Measurements from ENCODE around the gene NPSR1. TPM values are rescaled to one million over a fixed set of nuclear protein-coding genes. Genes with fewer than 3 reads are reported as not detected.

Gene NPSR1
- total RNA-seq, 1 experiment from 2014 or later, result not detected

DNA sequence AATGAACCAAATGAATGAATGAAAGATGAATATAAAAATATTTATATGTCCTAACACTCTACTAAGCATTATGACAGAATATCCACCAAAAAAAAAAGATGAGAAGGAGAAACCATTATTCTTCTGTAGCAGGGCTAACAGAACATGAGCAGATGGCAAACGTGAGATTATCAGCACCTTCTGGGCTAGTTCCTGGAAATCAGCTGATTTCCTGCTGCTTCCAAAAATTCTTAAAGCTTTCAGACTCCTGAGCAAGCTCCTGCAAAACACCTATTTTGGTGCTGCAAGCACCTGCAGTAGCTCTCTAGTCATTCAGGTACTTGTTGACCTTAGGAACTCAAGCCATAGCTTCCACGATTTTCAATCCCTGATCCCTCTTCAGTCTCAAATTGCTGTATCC, 51.8 kb downstream of the NPSR1 start:
- in situ Hi-C loops (cut with HindIII; ENCODE audit: low sequenced_read_pairs), result no loop called here
- peak; percentile 88 for DNase-seq (ENCODE audit: low spot score)

DNA sequence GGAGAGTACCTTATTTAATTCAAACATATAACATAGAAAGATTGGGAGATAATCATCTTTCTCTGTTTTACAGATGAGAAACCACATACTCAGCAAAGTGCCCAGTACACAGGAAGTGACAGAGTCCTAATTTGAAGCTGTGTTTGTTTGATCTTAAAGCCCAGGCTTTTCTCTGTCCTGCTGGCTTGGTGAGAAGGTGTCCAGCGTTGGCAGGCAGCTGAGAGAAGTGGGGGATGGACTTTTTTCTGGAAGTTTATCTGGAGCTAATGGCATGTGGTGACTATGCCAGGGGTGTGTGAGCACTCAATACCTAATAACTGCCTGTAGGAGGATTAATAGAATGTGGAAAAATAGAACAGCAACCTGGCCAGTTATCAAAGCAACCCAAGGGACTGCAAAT, 60.8 kb downstream of the NPSR1 start:
- peak; percentile 28 for DNase-seq (ENCODE audit: low spot score)
- in situ Hi-C loops (cut with HindIII; ENCODE audit: low sequenced_read_pairs), result no loop called here

DNA sequence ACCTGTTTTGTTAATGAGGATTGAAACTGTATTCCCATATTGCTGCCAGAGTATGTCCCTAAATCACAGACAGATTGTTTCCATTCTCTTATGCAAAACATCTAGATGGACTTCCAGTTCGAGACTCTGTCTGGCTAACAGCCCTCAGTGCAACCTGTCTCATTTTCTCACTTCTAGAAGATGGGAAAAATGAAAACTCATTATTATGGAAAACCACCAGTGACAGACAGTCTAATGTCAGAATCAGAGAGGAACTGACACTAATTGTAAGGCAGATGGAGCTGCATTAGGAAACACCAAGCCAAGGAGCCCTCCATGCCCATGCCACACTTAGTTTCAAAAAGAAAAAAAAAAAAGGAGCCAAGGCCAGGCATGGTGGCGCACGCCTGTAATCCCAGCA, 61.6 kb downstream of the NPSR1 start:
- in situ Hi-C loops (cut with HindIII; ENCODE audit: low sequenced_read_pairs), result no loop called here
- peak; percentile 64 for DNase-seq (ENCODE audit: low spot score)

DNA sequence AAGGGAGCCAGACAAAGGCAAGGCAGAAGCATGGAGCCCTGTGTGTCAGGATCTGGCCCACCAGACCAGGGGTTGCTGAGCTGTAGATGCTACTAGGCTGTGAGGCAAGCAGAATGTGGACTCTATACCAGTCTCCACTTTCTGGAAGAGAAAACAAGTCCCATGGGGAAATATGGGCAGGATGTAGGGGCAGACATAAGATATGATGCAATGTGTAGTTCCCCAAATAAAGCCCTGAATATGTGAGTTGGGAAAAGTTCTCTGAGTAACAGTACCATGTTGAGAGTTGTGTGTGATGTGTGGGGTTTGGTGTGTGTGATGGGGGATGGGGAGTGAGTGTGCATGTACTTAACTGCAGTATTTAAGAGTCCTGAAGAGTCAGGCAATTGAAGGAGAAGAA, 62.3 kb downstream of the NPSR1 start:
- DNase-seq (ENCODE audit: low spot score), result no peak
- in situ Hi-C loops (cut with HindIII; ENCODE audit: low sequenced_read_pairs), result no loop called here

DNA sequence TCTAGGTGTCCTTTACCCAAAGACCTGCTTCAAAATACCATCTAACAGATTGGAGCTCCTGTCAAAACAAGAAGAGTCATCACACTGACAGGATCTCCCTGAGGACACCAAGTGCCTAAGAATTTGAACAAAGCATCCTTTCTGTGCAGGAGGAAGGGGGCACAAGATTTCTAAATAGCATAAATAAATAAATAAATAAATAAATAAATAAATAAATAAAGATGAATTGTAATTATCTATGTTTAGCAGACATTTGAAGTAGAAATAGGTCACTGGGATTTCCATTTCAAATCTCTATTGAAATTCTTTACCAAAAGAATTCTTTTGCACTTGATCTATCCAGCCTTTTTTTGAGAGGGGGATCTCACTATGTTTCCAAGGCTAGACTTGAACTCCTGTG, 65.3 kb downstream of the NPSR1 start:
- no peak for DNase-seq (ENCODE audit: low spot score)
- in situ Hi-C loops (cut with HindIII; ENCODE audit: low sequenced_read_pairs), result no loop called here

DNA sequence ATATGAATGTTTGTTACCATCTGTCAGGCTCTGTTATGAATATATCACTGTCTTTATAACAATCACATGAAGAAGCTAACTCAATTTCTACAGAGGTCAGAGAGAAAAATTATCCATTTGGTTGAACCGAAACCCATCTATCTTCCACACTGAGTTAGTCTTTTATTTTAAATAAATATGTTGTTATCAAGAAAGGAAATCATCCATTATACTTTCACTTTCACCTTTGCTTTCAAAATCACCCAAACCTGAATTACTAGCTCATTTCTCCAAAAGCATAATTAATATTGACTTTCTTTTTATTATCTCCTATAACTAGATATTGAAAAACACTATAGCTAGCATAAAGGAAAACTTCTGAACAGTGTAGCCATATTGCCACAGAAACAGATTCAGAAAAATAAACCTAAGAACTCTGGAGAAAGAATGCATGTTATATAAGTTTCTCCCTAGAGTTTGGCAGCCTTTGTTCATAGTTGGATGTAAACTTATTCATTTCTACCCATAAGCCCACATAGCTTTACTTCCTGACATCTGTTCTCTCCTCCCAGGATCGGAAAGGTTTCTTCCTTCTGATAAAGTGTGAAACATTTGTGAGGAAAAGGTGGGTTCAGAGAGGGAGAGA, 66.0 kb downstream of the NPSR1 start:
- in situ Hi-C loops (cut with HindIII; ENCODE audit: low sequenced_read_pairs), result no loop called here
- DNase-seq (ENCODE audit: low spot score), result no peak

DNA sequence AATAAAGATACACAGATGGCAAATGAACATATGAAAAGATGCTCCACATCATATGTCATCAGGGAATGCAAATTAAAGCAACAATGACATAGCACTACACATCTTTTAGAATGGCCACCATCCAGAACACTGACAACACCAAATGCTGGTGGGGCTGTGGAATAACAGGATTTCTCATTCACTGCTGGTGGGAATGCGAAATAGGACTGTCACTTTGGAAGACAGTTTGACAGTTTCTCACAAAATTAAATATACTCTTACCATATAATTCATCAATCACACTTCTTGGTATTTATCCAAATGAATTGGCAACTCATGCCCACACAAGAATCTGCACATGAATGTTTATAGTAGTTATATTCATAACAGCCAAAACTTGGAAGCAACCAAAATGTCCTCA, 68.2 kb downstream of the NPSR1 start:
- no peak for DNase-seq (ENCODE audit: low spot score)
- in situ Hi-C loops (cut with HindIII; ENCODE audit: low sequenced_read_pairs), result no loop called here

DNA sequence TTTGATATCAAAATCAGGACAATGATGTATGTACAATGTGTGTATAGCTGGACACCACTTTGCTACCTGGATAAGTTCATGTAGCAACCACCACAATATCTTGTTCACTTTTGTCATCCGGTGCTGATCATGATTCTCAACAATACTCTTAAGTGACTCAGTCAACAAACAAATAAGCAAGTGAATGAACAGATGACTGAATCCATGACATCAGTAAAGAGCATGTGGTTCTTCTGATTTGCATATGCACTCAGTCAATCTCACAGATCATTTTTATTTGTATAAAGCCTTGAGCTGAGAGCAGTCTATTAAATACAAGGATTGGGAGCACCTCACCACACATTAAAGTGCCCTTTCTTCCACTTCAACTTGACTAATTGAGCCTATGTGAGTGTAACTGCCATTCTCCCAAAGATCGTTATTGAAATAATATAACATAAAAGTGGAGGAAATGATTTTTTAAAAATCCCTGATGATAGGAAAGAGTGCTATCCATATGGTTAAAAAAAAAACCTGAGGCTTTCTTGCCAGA, 69.5 kb downstream of the NPSR1 start:
- DNase-seq (ENCODE audit: low spot score), result peak; percentile 63
- in situ Hi-C loops (cut with HindIII; ENCODE audit: low sequenced_read_pairs), result no loop called here

DNA sequence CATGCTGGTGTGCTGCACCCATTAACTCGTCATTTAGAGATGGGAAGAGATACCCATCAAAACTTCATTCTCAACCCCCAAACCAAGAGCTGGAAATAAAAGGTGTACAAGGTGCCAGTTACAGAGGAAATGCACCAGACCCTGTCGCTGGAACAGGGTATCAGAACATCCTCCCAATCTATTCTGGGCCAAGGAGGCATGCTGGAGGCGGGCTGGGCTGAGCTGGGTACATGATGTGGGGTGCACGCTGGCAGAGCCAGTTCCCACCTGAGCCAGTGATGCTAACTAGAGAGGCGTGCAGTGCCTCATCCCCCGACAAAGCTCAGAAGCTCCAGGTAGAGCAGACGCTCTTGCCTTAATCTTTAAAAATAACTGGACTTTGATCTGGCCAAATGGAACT, 70.1 kb downstream of the NPSR1 start:
- in situ Hi-C loops (cut with HindIII; ENCODE audit: low sequenced_read_pairs), result no loop called here
- DNase-seq (ENCODE audit: low spot score), result peak; percentile 85

DNA sequence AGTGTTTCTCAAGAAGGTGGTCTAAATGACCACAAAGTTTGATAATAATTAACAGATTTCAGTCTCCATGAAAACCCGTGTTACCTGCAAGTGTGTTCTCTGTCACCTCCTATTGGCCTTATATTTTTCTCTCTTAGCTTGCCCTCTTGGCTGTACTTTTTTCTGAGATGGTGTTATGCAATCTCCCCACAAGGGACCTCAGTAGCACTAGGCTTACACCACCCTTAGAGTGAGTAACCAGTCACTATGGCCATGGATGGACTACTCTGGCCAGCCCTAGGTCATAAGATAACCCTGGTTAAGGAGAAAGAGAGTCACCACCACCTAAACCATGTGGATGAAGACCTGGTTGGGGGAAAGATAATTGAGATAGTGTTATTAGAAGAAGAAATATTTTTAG, 76.8 kb downstream of the NPSR1 start:
- in situ Hi-C loops (cut with HindIII; ENCODE audit: low sequenced_read_pairs), result no loop called here
- no peak for DNase-seq (ENCODE audit: low spot score)

DNA sequence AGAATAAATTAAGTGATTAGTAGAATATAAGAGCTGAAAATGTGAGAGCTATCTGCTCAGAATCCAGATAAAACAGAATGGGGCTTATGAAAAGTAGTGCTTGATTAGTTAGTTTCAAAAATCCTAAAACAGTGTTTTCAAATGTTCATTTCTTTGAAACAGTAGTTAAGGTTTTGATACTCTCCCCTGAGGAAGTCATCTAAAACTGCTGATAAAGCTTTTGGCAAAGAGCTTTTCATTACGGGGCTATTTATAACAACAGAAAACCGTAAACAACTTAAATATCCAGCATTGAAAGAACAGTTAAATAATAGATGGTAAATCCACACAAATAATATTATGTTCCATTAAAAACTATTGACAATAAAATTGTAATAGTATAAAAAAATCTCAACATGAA, 77.5 kb downstream of the NPSR1 start:
- in situ Hi-C loops (cut with HindIII; ENCODE audit: low sequenced_read_pairs), result no loop called here
- DNase-seq (ENCODE audit: low spot score), result no peak

DNA sequence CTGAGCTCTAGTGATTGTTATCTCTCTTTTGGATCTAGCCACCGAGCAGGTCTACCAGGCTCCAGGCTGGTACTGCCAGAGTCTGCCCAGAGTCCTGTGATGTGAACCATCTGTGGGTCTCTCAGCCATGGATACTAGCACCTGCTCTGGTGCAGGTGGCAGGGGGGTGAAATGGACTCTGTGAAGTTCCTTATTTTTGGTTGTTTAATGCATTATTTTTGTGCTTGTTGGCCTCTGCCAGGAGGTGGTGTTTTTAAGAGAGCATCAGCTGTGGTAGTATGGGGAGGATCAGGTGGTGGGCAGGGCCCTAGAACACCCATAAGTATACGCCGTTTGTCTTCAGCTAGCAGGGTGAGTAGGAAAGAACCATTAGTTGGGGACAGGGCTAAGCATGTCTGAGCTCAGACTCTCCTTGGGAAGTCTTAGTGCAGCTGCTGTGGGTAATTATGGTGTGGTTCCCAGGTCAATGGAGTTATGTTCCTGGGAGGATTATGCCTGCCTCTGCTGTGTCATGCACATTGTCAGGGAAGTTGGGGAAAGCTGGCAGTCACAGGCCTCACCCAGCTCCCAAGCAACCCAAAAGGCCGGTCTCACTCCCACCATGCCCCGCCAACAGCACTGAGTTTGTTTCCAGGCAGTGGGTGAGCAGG, 81.8 kb downstream of the NPSR1 start:
- in situ Hi-C loops (cut with HindIII; ENCODE audit: low sequenced_read_pairs), result no loop called here
- no peak for DNase-seq (ENCODE audit: low spot score)

DNA sequence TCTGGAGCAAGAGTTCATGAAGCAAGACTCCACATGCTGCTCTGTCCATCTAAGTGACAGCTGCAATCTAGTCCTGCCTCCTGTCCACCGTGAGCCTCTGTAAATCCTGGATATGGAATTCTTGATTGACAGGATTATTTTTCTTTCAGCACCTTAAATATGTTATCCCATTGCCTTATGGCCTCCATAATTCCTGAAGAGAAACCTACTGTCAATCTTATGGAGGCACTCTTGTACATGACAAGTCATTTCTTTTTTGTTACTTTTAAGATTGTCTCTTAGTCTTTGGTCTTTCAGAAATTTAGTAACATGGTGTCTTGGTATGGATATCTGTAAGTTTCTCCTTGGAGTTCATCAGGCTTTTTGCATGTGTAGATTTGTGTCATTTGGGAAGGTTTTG, 82.8 kb downstream of the NPSR1 start:
- in situ Hi-C loops (cut with HindIII; ENCODE audit: low sequenced_read_pairs), result no loop called here
- no peak for DNase-seq (ENCODE audit: low spot score)

DNA sequence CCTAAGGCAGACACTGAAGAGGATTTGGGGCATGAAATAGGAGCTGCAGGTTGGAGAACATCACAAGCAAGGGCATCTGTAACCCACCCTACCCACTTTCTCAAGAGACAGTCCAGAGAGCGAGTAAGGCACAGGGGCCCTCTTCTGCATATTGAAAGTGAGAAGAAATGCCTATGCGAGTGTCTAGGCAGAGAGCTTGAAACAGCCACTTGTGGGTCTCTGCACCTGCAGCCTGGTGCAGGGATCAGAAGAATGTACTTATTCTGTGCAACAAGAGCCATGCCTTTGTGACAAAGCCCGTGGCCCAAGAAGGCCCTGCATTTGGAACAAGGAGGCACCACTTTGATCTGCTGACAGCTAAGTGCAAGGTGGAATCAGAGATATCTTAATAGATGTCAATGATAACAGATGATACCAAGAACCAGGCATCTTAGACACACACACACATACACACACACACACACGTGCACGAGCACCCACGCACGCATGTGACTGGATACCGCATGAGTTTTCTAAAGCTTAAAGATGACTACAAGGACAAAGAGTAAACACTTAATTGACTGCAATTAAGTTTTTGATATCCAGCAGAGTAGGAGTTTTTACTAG, 89.3 kb downstream of the NPSR1 start:
- DNase-seq (ENCODE audit: low spot score), result no peak
- in situ Hi-C loops (cut with HindIII; ENCODE audit: low sequenced_read_pairs), result no loop called here

DNA sequence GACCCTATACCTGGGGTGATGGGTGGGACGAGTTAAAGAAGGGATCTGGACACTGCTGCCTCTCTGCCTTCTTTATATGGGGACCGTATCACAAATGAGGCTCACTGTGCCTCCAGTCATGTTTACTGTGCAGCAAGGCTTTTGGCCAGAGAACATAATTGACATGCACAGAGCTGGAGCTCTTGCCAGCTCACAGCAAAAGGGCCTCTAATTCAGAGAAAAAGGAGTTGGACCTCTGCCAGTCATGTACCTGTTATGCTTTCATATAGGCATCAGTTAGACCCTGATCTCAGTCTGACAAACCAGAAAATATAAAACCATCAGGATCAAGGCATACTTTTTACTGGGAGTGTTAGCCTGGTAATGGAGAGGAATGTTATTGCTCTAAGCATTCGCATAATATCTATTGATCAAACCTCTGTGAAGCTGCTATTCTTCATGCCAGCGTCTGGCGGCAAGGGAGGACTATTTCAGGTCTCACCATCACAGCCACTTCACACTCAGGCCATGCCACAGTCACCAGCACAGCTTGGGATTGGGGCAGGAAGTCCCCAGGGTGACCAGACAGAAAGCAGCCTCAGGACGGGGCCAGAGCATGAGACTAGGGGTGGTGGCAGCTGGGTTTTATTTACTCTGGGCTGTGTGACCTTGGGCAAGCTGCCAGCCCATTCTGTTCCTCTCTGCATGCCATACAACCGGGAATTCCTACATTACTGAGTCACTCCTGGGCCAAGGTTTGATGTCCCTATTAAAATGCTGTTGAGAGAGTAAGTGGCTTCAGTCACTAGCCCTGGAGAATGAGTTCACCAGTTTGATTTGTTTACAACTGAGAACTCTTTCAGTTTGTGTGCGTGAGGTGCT, 90.1 kb downstream of the NPSR1 start:
- in situ Hi-C loops (cut with HindIII; ENCODE audit: low sequenced_read_pairs), result no loop called here
- peak; percentile 88 for DNase-seq (ENCODE audit: low spot score)

DNA sequence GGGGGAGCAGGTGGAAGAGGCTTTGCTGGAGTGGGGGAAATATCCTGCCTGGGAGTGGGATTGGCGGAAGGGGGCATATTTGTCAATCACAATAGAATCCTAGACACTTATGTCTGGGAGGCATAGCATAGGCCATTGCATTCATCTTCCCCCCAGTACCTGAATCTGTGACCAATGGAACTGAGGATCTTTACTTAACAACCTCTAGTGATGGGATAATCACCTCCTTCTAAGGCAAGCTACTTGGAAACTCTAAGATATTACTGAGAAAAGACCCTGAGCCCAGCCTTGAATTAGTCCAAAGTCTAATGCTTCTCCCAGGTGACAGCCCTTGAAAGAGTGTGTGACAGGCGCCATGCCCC, 90.7 kb downstream of the NPSR1 start:
- in situ Hi-C loops (cut with HindIII; ENCODE audit: low sequenced_read_pairs), result no loop called here
- DNase-seq (ENCODE audit: low spot score), result no peak

DNA sequence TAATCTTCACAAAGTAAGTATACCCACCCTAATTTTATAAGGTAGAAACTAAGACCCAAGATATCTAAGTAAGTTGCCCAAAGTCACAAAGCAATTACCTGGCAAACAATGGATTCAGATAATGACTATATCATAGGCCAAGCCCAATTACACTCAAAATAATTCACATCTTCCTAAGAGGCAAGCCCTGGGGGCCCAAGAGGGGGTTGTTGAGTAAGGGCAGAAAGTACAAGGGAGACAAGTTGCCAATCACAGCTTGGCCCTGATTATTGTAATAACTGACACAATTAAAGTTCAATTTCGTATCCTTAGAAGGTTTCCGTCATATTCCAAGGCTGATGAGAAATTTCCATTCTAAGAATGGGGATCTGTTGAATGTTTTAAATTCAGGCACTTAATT, 91.4 kb downstream of the NPSR1 start:
- in situ Hi-C loops (cut with HindIII; ENCODE audit: low sequenced_read_pairs), result no loop called here
- DNase-seq (ENCODE audit: low spot score), result no peak

DNA sequence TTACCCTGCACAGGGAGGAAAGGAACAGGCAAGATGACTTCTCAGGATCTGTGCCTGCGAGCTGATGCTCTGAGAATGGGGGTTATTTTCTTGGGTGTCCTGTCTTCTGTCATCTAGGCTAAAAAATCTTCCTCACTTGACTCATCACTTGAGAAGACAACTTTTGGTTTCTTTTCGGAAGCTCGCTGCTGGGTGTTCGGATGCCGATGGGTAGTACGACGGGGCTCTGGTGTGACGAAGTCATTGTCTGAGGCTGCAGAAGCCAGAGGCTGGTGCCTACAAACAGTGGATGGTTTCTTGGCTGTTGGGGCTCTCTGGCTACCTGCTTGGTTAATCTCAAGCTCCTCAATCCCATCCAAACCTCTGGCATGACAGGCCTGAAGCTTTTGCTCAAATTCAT, 92.2 kb downstream of the NPSR1 start:
- in situ Hi-C loops (cut with HindIII; ENCODE audit: low sequenced_read_pairs), result no loop called here
- no peak for DNase-seq (ENCODE audit: low spot score)

DNA sequence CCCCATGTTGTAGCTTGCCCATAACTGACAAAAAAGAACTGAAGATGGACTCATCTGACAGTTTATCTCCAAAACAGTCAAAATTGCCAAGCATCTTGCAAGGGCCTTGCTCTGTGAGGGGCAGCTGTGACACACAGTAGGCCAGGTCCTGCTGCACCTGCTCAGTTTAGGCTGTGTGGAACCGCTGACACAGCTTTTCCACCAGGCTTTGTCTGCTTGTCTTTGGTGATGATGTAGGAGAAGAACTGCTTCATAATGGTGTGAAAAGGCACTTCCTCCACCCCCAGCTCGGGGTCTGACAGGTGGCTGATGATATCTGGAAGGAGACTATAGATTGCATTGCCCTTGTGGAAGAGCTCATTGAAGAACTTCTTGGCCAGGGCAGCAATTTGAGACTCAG, 92.6 kb downstream of the NPSR1 start:
- in situ Hi-C loops (cut with HindIII; ENCODE audit: low sequenced_read_pairs), result no loop called here
- DNase-seq (ENCODE audit: low spot score), result no peak
